CD14-positive monocyte (primary cell): ENCODE data around the gene BORCS5. TPM values are rescaled to one million over a fixed set of nuclear protein-coding genes. Genes with fewer than 3 reads are reported as not detected.

Experiments
- DNase-seq, 3 donors: peaks; one replicate each; pipeline ENCODE4 v3.0.0-alpha.2; 2011 to 2022
- H2AFZ ChIP-seq: 2 replicates; pipeline ENCODE4 v1.6.0; 2012; ENCODE audit warnings: mild to moderate bottlenecking, low read depth, low read length, inconsistent platforms; ENCODE audit not compliant: insufficient read depth, poor library complexity, severe bottlenecking
- H3K27ac ChIP-seq, 2 donors: 1 replicate in 1 of 2; 2 replicates in 1 of 2; pipeline ENCODE4 v1.5.1; 2012 to 2013; ENCODE audit warnings: low read length in 2 of 2, control low read depth in 1 of 2, inconsistent platforms in 1 of 2, low read depth in 1 of 2, mild to moderate bottlenecking in 1 of 2
- H3K27me3 ChIP-seq, 2 donors: one replicate each; pipeline versions ENCODE4 v1.6.0 to v1.6.1; 2011 to 2013; ENCODE audit warnings: low read length in 2 of 2; ENCODE audit not compliant: control insufficient read depth in 2 of 2, insufficient read depth in 2 of 2
- H3K36me3 ChIP-seq, 2 donors: replicated peaks in 1 of 2; 1 replicate in 1 of 2; 2 replicates in 1 of 2; pipeline versions ENCODE4 v1.5.1 to v1.6.1; 2012 to 2013; ENCODE audit warnings: low read length in 2 of 2, control low read depth in 1 of 2, inconsistent platforms in 1 of 2, mild to moderate bottlenecking in 1 of 2; ENCODE audit not compliant: insufficient read depth in 2 of 2, control insufficient read depth in 1 of 2
- H3K4me1 ChIP-seq, 2 donors: 1 replicate in 1 of 2; 2 replicates in 1 of 2; pipeline versions ENCODE4 v1.5.1 to v1.6.1; 2012 to 2013; ENCODE audit warnings: low read length in 2 of 2, control low read depth in 1 of 2, inconsistent platforms in 1 of 2, mild to moderate bottlenecking in 1 of 2, moderate library complexity in 1 of 2; ENCODE audit not compliant: insufficient read depth in 2 of 2, control insufficient read depth in 1 of 2
- H3K4me2 ChIP-seq: replicated peaks from 2 replicates; pipeline ENCODE3; 2012; ENCODE audit warnings: low read length, moderate library complexity, mild to moderate bottlenecking; ENCODE audit not compliant: poor library complexity, severe bottlenecking; ENCODE audit errors: extremely low read depth
- H3K4me3 ChIP-seq, 3 experiments: fragments of 200-600 bp in 1 of 3; sonication (generic) in 1 of 3; replicated peaks in 1 of 3; 1 replicate in 2 of 3; 2 replicates in 1 of 3; pipeline ENCODE4 v1.5.1; 2011 to 2013; ENCODE audit warnings: low read length in 3 of 3, mild to moderate bottlenecking in 3 of 3, control low read depth in 2 of 3, low read depth in 2 of 3, inconsistent platforms in 1 of 3, moderate library complexity in 1 of 3
- H3K79me2 ChIP-seq: 2 replicates; pipeline ENCODE4 v1.6.0; 2012; ENCODE audit warnings: mild to moderate bottlenecking, control low read depth, inconsistent platforms, low read length, moderate library complexity; ENCODE audit not compliant: insufficient read depth
- H3K9ac ChIP-seq: 2 replicates; pipeline ENCODE4 v1.6.0; 2017; ENCODE audit warnings: low read length, mild to moderate bottlenecking; ENCODE audit not compliant: insufficient read depth, poor library complexity, severe bottlenecking
- H3K9me3 ChIP-seq, 2 donors: replicated peaks in 1 of 2; 1 replicate in 1 of 2; 2 replicates in 1 of 2; pipeline versions ENCODE4 v1.5.1 to v1.6.1; 2012 to 2013; ENCODE audit warnings: low read length in 2 of 2, control low read depth in 1 of 2; ENCODE audit not compliant: control insufficient read depth in 1 of 2, insufficient read depth in 1 of 2
- H4K20me1 ChIP-seq: 2 replicates; pipeline ENCODE4 v1.6.0; 2012; ENCODE audit warnings: mild to moderate bottlenecking, low read length, control low read depth, moderate library complexity; ENCODE audit not compliant: insufficient read depth
- H3K27ac Mint-ChIP-seq, 7 donors: one replicate each; pipeline ENCODE4 v1.8.0; 2020; ENCODE audit warnings: mild to moderate bottlenecking in 7 of 7, mixed read lengths in 7 of 7, moderate library complexity in 6 of 7, inconsistent platforms in 2 of 7
- H3K27me3 Mint-ChIP-seq, 3 donors: one replicate each; pipeline ENCODE4 v1.8.0; 2021 to 2022; ENCODE audit warnings: low read depth in 3 of 3, mild to moderate bottlenecking in 3 of 3, mixed read lengths in 3 of 3, moderate library complexity in 3 of 3, inconsistent platforms in 1 of 3
- H3K36me3 Mint-ChIP-seq, 2 donors: one replicate each; pipeline ENCODE4 v1.8.0; 2020; ENCODE audit warnings: mixed read lengths in 2 of 2, inconsistent platforms in 1 of 2, mild to moderate bottlenecking in 1 of 2
- H3K4me1 Mint-ChIP-seq: one replicate; pipeline ENCODE4 v1.8.0; 2020; ENCODE audit warnings: mild to moderate bottlenecking, mixed read lengths
- H3K4me3 Mint-ChIP-seq, 2 donors: one replicate each; pipeline ENCODE4 v1.8.0; 2020; ENCODE audit warnings: mild to moderate bottlenecking in 2 of 2, mixed read lengths in 2 of 2, moderate library complexity in 1 of 2
- H3K9me3 Mint-ChIP-seq, 7 donors: one replicate each; pipeline ENCODE4 v1.8.0; 2020 to 2022; ENCODE audit warnings: mixed read lengths in 7 of 7, mild to moderate bottlenecking in 6 of 7, moderate library complexity in 6 of 7, inconsistent platforms in 2 of 7
- CTCF ChIP-seq: fragments of 200-600 bp; IDR thresholded peaks from one replicate; pipeline ENCODE4 v1.8.0; 2022; ENCODE audit warnings: antibody characterized with exemption, mild to moderate bottlenecking
- WGBS: methylation state at CpG from one replicate; pipeline ENCODE4 v1.1.5; 2013; ENCODE audit warnings: missing lambda C conversion rate; ENCODE audit not compliant: insufficient coverage; 5-methylcytosine and 5-hydroxymethylcytosine counted together
- intact Hi-C, 2 donors: fragments of 100-400 bp; cut with micrococcal nuclease; formaldehyde crosslinking; loops; one replicate each; pipeline versions ENCODE4 v1.15.0 to v1.15.1; 2023
- polyA plus RNA-seq, 3 donors: library from polyadenylated mRNA; depleted of rRNA in 1 of 3; unstranded in 2 of 3; stranded (reverse) in 1 of 3; fragments of 300-500 nt in 2 of 3; fragments of >200 nt in 1 of 3; fragmentation: Illumina TruSeq in 2 of 3; gene quantifications; 1 replicate in 2 of 3; 2 replicates in 1 of 3; pipeline ENCODE4 v1.2.3, GENCODE V29; 2012 to 2021

BORCS5 gene
- polyA plus RNA-seq, 3 donors = 8.5 to 15.1 (median 9.6) TPM

GRCh38 chr12:12467688-12468261 is 110.9 kb downstream of the BORCS5 start:
- H3K36me3 Mint-ChIP-seq = peaks cover 41 to 46% of the 10 kb centered on the region in 2 donors
- Histone ChIP-seq H3K27ac (peak overlapping the region in 1 of 2 donors; percentile 14), H3K4me1 (peaks cover 12 to 13% of the 10 kb centered on the region in 2 donors), H3K9ac (no peak overlapping the region), H3K79me2 (no peaks in the 10 kb centered on the region), H3K36me3 (peaks cover 0 to 13% of the 10 kb centered on the region in 2 donors), H4K20me1 (no peaks in the 10 kb centered on the region), H3K4me3 (no peak overlapping the region), H3K4me2 (peak overlapping the region; percentile 33), H3K9me3 (no peaks in the 10 kb centered on the region), H2AFZ (no peak overlapping the region), H3K27me3 (no peaks in the 10 kb centered on the region)
- 43% methylated on average over 10 of the region's 14 CpGs for WGBS
- peaks cover 21% of the 10 kb centered on the region for H3K4me1 Mint-ChIP-seq
- H3K9me3 Mint-ChIP-seq = peaks cover 0 to 3% (median 1%) of the 10 kb centered on the region in 7 donors
- intact Hi-C loops = loop anchor here in 1 of 2 donors (10.0 kb wide), 1 partner anchor 97 kb away; the partner anchor contains the start of gene DUSP16
- H3K27ac Mint-ChIP-seq = peak overlapping the region in 5 of 7 donors; percentile 3 to 76 (median 26)
- peak overlapping the region; percentile 26 to 42 for H3K4me3 Mint-ChIP-seq
- no peak for TF ChIP-seq CTCF
- DNase-seq = peak in 2 of 3 donors; percentile 30 to 31
- H3K27me3 Mint-ChIP-seq = peaks cover 0 to 5% (median 1%) of the 10 kb centered on the region in 3 donors

GRCh38 chr12:12468575-12468974 is 111.7 kb downstream of the BORCS5 start:
- H3K4me3 ChIP-seq = no peak overlapping the region
- peaks cover 12 to 13% of the 10 kb centered on the region in 2 donors for H3K4me1 ChIP-seq
- peaks cover 0 to 13% of the 10 kb centered on the region in 2 donors for H3K36me3 ChIP-seq

More at GRCh38 chr12:12468575-12468974, 111.7 kb downstream of the BORCS5 start:
- WGBS = no CpG with 5 or more reads among the region's 3 CpGs
- peaks cover 41 to 49% of the 10 kb centered on the region in 2 donors for H3K36me3 Mint-ChIP-seq
- Histone ChIP-seq H3K27me3 (no peaks in the 10 kb centered on the region), H4K20me1 (no peaks in the 10 kb centered on the region), H3K27ac (no peak overlapping the region), H2AFZ (no peak overlapping the region), H3K9ac (no peak overlapping the region), H3K79me2 (no peaks in the 10 kb centered on the region), H3K9me3 (no peaks in the 10 kb centered on the region), H3K4me2 (no peak overlapping the region)
- H3K9me3 Mint-ChIP-seq = peaks cover 0 to 3% (median 1%) of the 10 kb centered on the region in 7 donors
- peaks cover 21% of the 10 kb centered on the region for H3K4me1 Mint-ChIP-seq
- intact Hi-C loops = loop anchor here in 1 of 2 donors (10.0 kb wide), 1 partner anchor 96 kb away; the partner anchor contains the start of gene DUSP16
- peak overlapping the region in 2 of 7 donors; percentile 5 to 70 for H3K27ac Mint-ChIP-seq
- DNase-seq = no peak
- no peak overlapping the region for H3K4me3 Mint-ChIP-seq
- H3K27me3 Mint-ChIP-seq = peaks cover 0 to 5% (median 1%) of the 10 kb centered on the region in 3 donors
- TF ChIP-seq CTCF = no peak
